Kidney (tissue), 14 donors: ENCODE results near the gene XPO4. TPM values are rescaled to one million over a fixed set of nuclear protein-coding genes. Genes with fewer than 3 reads are reported as not detected.
"Not testable (repeated sequence)": the region's sequence is repeated elsewhere in the genome, so short reads cannot be mapped to it uniquely, and the experiment has no call there.

Experiments
- DNase-seq, 5 donors: peaks; one replicate each; pipeline ENCODE4 v3.0.0-alpha.2; 2013 to 2020
- FAIRE-seq: peaks from 2 replicates; lab custom pipeline; 2012; peaks lifted over from hg19 to GRCh38; lab: Jason Lieb, UNC
- H3K27ac ChIP-seq, 2 donors: one replicate each; pipeline ENCODE4 v1.7.0; 2013; ENCODE audit warnings: low read depth in 2 of 2, low read length in 2 of 2, inconsistent platforms in 1 of 2
- H3K27me3 ChIP-seq: one replicate; pipeline ENCODE4 v1.7.1; 2013; ENCODE audit warnings: low read length, inconsistent platforms; ENCODE audit not compliant: control insufficient read depth, insufficient read depth
- H3K36me3 ChIP-seq, 3 donors: one replicate each; pipeline versions ENCODE4 v1.7.0 to v1.7.1; 2013; ENCODE audit warnings: low read length in 3 of 3, control low read depth in 1 of 3, inconsistent platforms in 1 of 3; ENCODE audit not compliant: insufficient read depth in 3 of 3, control insufficient read depth in 2 of 3
- H3K4me1 ChIP-seq, 3 donors: one replicate each; pipeline versions ENCODE4 v1.7.0 to v1.7.1; 2013; ENCODE audit warnings: low read length in 3 of 3, inconsistent platforms in 1 of 3, low read depth in 1 of 3; ENCODE audit not compliant: control insufficient read depth in 2 of 3, insufficient read depth in 2 of 3
- H3K4me3 ChIP-seq, 3 donors: one replicate each; pipeline versions ENCODE4 v1.7.0 to v1.8.1; 2013; ENCODE audit warnings: low read length in 3 of 3, control low read depth in 1 of 3, inconsistent platforms in 1 of 3
- H3K9ac ChIP-seq, 3 donors: one replicate each; pipeline versions ENCODE4 v1.7.0 to v1.7.1; 2013; ENCODE audit warnings: low read length in 3 of 3, control low read depth in 1 of 3, inconsistent platforms in 1 of 3
- H3K9me3 ChIP-seq, 3 donors: one replicate each; pipeline versions ENCODE4 v1.7.0 to v1.7.1; 2013; ENCODE audit warnings: low read length in 3 of 3, control low read depth in 1 of 3, inconsistent platforms in 1 of 3; ENCODE audit not compliant: control insufficient read depth in 2 of 3, insufficient read depth in 1 of 3
- intact Hi-C: fragments of 100-400 bp; cut with DNase I; formaldehyde crosslinking; loops from one replicate; pipeline ENCODE4 v1.11.1; 2022
- polyA plus RNA-seq: library from polyadenylated mRNA; stranded (reverse); fragments of 350-450 nt; fragmentation: Illumina TruSeq; extraction: RNeasy Lipid Tissue Mini Kit (QIAGEN cat#74804); gene quantifications from one replicate; pipeline ENCODE4 v1.2.3, GENCODE V29; 2014; ENCODE audit warnings: low read depth, low replicate concordance; ENCODE audit not compliant: insufficient read depth
- total RNA-seq: library from RNA; stranded (reverse); fragmentation: NEBNext Ultra II Directional; extraction: Animal tissue kit (Norgen Biotek cat#: 25700); gene quantifications from one replicate; pipeline ENCODE4 v1.2.1, GENCODE V29; 2021
- TF ChIP-seq, protein P1 (sequence below): IDR thresholded peaks from 3 replicates; pipeline ENCODE4 v1.5.1; 2012; ENCODE audit warnings: mild to moderate bottlenecking, moderate library complexity, borderline replicate concordance; ENCODE audit not compliant: insufficient read depth; ENCODE audit errors: extremely low read depth
- donor health status: control.
- donor health status: control.
- donor health status: control.
- donor health status: control.
- donor health status: control.
- donor health status: DM: yes; HTN: yes; CAD: no.
- donor health status: Normal renal cell carcinoma (clear cell type).

XPO4 gene
- total and polyA plus RNA-seq, 2 donors from 2014 or later: 3.3 to 17.4 TPM

DNA sequence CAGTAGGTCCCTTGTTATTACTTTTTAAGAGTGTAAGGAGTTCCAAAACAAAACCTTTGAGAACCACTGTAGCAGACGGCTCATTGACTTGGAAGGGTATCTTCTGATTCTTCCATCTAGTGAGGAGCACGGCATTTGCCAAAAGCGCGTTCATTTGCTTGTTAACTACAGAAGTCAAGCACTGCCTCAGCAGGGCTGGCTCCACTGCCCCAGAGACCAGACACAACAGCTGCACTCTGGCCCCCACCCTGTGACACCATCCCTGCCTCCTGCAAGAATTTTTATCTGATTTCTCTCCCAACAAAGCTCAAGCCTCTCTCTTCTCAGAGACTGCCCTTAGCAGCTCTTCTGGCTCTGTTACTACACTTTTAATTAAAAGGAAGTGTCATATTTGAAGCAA lies 20.7 kb upstream of the XPO4 start:
- Histone ChIP-seq H3K4me3 (no peak overlapping the region), H3K27me3 (no peaks in the 10 kb centered on the region), H3K27ac (no peak overlapping the region), H3K9me3 (no peaks in the 10 kb centered on the region), H3K4me1 (no peaks in the 10 kb centered on the region), H3K9ac (no peak overlapping the region), H3K36me3 (no peaks in the 10 kb centered on the region)
- FAIRE-seq (no peak), DNase-seq (no peak)
- intact Hi-C loops: no loop called here
- TF ChIP-seq, protein P1, sequence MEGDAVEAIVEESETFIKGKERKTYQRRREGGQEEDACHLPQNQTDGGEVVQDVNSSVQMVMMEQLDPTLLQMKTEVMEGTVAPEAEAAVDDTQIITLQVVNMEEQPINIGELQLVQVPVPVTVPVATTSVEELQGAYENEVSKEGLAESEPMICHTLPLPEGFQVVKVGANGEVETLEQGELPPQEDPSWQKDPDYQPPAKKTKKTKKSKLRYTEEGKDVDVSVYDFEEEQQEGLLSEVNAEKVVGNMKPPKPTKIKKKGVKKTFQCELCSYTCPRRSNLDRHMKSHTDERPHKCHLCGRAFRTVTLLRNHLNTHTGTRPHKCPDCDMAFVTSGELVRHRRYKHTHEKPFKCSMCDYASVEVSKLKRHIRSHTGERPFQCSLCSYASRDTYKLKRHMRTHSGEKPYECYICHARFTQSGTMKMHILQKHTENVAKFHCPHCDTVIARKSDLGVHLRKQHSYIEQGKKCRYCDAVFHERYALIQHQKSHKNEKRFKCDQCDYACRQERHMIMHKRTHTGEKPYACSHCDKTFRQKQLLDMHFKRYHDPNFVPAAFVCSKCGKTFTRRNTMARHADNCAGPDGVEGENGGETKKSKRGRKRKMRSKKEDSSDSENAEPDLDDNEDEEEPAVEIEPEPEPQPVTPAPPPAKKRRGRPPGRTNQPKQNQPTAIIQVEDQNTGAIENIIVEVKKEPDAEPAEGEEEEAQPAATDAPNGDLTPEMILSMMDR: no peak

DNA sequence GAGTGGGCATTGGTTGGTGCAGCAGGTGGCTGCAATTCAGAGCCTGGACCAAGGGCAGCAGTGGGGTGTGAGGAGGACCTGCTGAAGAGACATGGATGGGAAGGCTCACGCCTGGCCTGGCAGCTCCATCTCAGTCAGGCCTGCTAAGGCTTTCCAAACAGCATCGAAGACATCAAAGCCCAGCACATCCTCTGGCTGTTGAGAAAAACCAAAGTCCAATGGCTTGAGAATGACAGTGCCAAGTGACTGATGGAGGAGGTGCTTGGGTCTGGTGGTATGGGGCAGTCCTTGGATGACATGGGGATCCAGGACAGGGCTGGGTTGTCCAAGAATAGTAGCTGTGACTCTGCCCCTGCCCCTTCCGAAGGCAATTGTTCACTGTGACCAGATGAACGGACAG lies 19.0 kb upstream of the XPO4 start:
- no peak for FAIRE-seq
- intact Hi-C loops: no loop called here

DNA sequence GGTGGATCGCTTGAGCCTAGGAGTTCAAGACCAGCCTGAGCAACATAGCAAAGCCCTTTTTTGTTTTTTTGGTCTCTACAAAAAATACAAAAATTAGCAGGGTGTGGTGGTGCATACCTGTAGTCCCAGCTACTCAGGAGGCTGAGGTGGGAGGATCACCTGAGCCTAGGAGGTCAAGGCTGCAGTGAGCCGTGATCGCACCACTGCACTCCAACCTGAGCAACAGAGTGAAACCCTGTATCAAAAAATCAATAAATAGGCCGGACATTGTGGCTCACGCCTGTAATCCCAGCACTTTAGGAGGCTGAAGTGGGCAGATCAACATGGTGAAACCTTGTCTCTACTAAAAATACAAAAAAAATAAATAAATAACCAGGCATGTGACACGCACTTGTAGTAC lies 13.1 kb upstream of the XPO4 start:
- H3K27ac ChIP-seq, H3K36me3 ChIP-seq, H3K9ac ChIP-seq, H3K4me1 ChIP-seq, H3K27me3 ChIP-seq, intact Hi-C loops, DNase-seq, H3K4me3 ChIP-seq, H3K9me3 ChIP-seq, FAIRE-seq: not testable (repeated sequence)

More for the DNA sequence above, 19.0 kb upstream of the XPO4 start:
- H3K9ac ChIP-seq: no peak overlapping the region
- H3K36me3 ChIP-seq: no peaks in the 10 kb centered on the region
- H3K27ac ChIP-seq: no peak overlapping the region
- DNase-seq: no peak
- H3K27me3 ChIP-seq: no peaks in the 10 kb centered on the region
- H3K4me1 ChIP-seq: no peaks in the 10 kb centered on the region
- TF ChIP-seq, protein P1: no peak
- no peak overlapping the region for H3K4me3 ChIP-seq
- no peaks in the 10 kb centered on the region for H3K9me3 ChIP-seq

DNA sequence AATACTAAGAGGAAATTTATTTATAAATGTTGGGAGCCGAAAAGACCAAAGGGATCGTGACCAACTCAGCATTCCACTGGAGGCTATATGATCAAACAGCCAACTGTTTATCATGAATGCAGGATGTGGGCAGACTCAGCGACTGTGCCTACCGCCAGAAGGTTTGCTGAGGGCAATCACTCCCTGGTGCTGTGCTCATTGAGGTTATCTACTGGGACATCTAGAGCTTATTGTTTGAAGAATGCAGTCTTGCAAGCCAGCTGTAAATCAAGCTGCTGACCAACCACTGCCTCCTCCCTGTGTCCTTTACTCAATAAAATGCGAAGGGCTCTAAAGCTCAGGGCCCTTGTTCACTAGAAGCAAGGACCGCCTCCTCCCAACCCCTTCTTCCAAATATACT lies 8.5 kb upstream of the XPO4 start:
- DNase-seq: no peak
- no peaks in the 10 kb centered on the region for H3K36me3 ChIP-seq
- TF ChIP-seq, protein P1: no peak
- no peak overlapping the region for H3K4me3 ChIP-seq
- H3K27ac ChIP-seq: no peak overlapping the region
- H3K4me1 ChIP-seq: no peaks in the 10 kb centered on the region
- no peak for FAIRE-seq
- no peaks in the 10 kb centered on the region for H3K27me3 ChIP-seq
- no peak overlapping the region for H3K9ac ChIP-seq
- no peaks in the 10 kb centered on the region for H3K9me3 ChIP-seq
- intact Hi-C loops: no loop called here
